Cardiac muscle cell (in vitro differentiated cells and primary cell): ENCODE results near the gene CCL18. TPM values are rescaled to one million over a fixed set of nuclear protein-coding genes. Genes with fewer than 3 reads are reported as not detected.
"Not testable (repeated sequence)": the region's sequence is repeated elsewhere in the genome, so short reads cannot be mapped to it uniquely, and the experiment has no call there.

ENCODE experiments used
- DNase-seq, 2 donors: peaks; one replicate each; pipeline versions ENCODE4 v3.0.0 to v3.0.0-alpha.2; 2010 to 2017; ENCODE audit warnings: low read depth in 1 of 2, low spot score in 1 of 2
- H3K27ac ChIP-seq: fragments of 200-600 bp; sonication (generic); 2 replicates; pipeline ENCODE4 v1.5.1; 2016
- H3K27me3 ChIP-seq: fragments of 200-600 bp; sonication (generic); 2 replicates; pipeline ENCODE4 v1.6.0; 2016; ENCODE audit warnings: control low read depth
- H3K36me3 ChIP-seq: fragments of 200-600 bp; sonication (generic); 2 replicates; pipeline ENCODE4 v1.5.1; 2016; ENCODE audit warnings: control low read depth
- H3K4me1 ChIP-seq: fragments of 200-600 bp; sonication (generic); 2 replicates; pipeline ENCODE4 v1.8.1; 2017; ENCODE audit warnings: low read depth, mild to moderate bottlenecking, mixed run types
- H3K4me3 ChIP-seq: fragments of 200-600 bp; sonication (generic); 2 replicates; pipeline ENCODE4 v1.5.1; 2016; ENCODE audit warnings: mild to moderate bottlenecking
- H3K9me3 ChIP-seq: fragments of 200-600 bp; sonication (generic); 2 replicates; pipeline ENCODE4 v1.5.1; 2017; ENCODE audit warnings: low read depth, mild to moderate bottlenecking, control low read depth
- CTCF ChIP-seq: IDR thresholded peaks from 2 replicates; pipeline ENCODE4 v1.5.1; 2012; ENCODE audit warnings: low read depth, mild to moderate bottlenecking, low read length
- polyA plus RNA-seq: library from polyadenylated mRNA; unstranded; fragments of >200 nt; fragmentation: Nextera tagmentation; extraction: Ambion mirVana; gene quantifications from 2 replicates; pipeline ENCODE4 v1.2.1, GENCODE V29; 2016
- total RNA-seq: library from RNA; depleted of rRNA; stranded (reverse); fragments of >200 nt; gene quantifications from 2 replicates; pipeline ENCODE4 v1.2.3, GENCODE V29; 2016

CCL18 gene
- total and polyA plus RNA-seq, 2 experiments from 2014 or later, result not detected

DNA sequence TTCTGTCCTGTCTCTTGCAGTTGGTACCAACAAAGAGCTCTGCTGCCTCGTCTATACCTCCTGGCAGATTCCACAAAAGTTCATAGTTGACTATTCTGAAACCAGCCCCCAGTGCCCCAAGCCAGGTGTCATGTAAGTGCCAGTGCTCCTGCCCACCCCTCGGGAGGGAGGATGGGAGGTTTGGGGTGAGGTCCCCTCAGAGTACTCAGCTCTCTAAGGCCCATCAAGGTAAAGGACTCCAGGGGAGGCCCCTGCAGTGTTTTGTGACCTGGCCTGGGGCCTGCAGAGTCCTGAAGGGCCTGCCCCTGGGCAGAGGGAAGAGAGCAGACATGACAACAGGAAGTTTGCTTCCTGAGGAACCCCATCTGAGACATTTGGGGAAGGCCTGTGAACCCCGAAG lies 6.4 kb downstream of the CCL18 start:
- H3K27ac ChIP-seq, result no peak overlapping the region
- H3K4me1 ChIP-seq, result no peaks in the 10 kb centered on the region
- TF ChIP-seq CTCF, result no peak
- no peaks in the 10 kb centered on the region for H3K27me3 ChIP-seq
- H3K4me3 ChIP-seq, result no peak overlapping the region
- no peaks in the 10 kb centered on the region for H3K9me3 ChIP-seq
- no peaks in the 10 kb centered on the region for H3K36me3 ChIP-seq
- no peak for DNase-seq

GRCh38 chr17:36071751-36072150 lies 7.7 kb downstream of the CCL18 start:
- H3K9me3 ChIP-seq, result no peaks in the 10 kb centered on the region
- H3K36me3 ChIP-seq, result no peaks in the 10 kb centered on the region
- H3K27ac ChIP-seq, result no peak overlapping the region
- no peak for TF ChIP-seq CTCF
- H3K4me1 ChIP-seq, result no peaks in the 10 kb centered on the region
- no peak for DNase-seq
- no peak overlapping the region for H3K4me3 ChIP-seq
- H3K27me3 ChIP-seq, result no peaks in the 10 kb centered on the region

DNA sequence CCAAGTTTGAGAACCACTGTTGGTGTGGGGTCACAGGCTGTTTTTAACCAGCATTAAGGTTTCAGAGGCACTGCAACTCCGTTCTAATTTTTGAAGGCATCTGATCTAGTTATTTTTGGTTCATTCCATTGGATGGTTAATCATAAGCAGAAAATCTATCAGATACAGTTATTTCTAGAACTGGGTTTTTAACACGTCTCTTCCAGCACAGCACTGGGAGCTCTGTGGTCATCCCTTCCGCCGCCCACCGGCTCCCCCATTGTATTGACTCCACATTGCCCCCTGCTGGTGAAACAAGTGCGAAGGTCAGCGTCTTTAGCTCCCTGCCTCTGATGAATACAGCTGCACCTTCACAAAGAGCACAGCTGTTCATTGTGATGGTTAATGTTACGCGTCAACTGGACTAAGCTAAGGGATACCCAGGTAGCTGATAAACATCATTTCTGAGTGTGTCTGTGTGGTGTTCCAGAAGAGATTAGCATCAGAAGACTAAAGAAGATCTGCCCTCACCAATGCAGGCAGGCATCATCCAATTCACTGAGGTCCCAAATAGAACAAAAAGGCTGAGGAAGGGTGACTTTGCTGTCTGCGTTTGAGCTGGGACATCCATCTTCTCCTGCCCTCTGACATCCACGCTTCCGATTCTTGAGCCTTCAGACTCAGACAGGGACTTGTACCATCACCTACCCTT lies 8.5 kb downstream of the CCL18 start:
- no peak overlapping the region for H3K4me3 ChIP-seq
- no peaks in the 10 kb centered on the region for H3K4me1 ChIP-seq
- peak; percentile 60 to 63 for DNase-seq
- H3K27me3 ChIP-seq, result no peaks in the 10 kb centered on the region
- no peaks in the 10 kb centered on the region for H3K9me3 ChIP-seq
- H3K27ac ChIP-seq, result no peak overlapping the region
- no peaks in the 10 kb centered on the region for H3K36me3 ChIP-seq
- TF ChIP-seq CTCF, result peak; percentile 77

DNA sequence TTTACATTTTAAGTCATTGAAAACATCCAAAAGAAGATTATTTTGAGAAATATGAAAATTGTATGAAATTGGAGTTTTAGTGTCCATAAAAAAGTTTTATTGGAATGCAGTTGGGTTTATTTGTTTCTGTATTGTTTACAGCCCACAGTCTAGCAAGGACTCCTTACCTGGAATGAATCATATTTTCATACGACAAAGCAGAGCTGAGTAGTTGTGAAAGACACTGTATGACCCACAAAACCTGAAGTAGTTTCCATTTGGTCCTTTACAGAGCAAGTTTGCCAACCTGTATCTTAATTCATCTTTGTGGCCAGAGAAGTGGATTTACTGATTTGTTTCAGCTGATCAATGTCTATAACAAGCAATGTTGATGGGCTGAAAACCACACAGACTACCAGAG lies 10.3 kb downstream of the CCL18 start:
- Histone ChIP-seq H3K9me3 (no peaks in the 10 kb centered on the region), H3K4me1 (no peaks in the 10 kb centered on the region), H3K27me3 (no peaks in the 10 kb centered on the region), H3K4me3 (no peak overlapping the region), H3K36me3 (no peaks in the 10 kb centered on the region), H3K27ac (no peak overlapping the region)
- no peak for TF ChIP-seq CTCF
- DNase-seq, result no peak

DNA sequence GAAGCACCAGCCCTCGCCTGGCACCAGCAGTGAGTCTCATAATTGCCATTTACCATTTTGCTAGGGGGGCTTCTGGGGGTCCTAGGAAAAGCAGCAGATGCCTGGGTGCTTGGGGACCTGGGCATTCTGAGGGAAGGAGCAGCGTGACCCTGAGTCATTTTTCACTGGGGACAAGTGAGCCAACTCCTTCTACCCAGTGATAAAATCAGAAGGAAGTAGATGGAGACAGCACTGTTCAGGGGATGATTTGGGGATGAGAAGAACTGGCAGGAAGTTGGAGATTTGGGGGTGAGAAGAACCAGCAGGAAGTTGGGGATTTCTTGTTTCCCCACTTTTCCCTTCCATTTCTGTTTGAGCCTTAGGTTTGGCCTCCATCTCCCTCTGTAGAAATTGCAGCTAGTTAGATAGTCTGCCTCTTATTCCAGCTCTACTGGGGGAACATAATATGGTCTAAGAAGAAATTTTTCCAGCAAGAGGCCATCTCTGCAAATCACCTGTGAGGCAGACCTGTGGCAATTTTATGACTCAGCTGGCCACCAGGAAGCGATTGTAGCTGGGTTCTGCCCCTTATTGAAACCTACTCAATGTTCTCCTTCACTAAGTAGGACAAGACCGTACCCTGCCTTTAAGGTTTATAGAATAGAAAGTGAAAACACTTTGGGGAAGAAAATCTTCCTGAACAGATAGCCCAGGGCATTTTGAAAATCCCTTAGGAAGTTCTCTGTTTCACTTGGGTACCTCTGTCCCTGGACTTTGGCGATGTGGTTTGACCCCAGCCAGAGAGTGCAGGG lies 17.8 kb downstream of the CCL18 start:
- H3K4me1 ChIP-seq, H3K27ac ChIP-seq, H3K36me3 ChIP-seq, H3K27me3 ChIP-seq, DNase-seq, H3K4me3 ChIP-seq, H3K9me3 ChIP-seq: not testable (repeated sequence)

DNA sequence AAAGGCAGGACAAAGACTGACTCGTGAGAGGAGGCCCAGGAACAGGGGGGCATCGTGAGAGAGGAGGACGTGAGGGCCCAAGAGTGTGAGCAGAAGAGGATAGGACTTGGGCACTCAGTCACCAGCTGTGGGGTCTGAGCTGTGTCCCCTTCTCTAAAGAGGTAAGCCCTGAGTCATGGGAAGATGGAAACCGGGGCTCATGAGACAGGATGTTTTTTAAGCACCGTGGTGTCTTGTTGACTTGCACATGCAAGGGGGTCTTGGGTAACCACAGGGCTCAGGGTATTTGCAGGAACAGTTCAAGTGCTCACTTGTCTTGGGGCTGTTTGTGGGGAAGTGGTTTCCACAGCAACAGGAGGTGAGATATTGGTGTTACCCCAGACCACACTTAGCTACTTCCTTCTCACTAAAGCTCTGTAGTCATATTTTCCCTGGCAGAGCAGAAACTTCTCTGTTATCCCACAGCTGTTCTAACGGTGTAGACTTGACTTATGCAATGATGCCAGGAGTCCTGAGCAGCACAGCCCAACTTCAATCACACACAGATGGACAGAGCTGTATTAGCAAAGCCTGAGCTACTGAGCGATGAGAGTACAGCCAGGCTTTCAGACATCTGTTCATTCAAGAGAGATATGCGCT lies 18.5 kb downstream of the CCL18 start:
- not testable (repeated sequence) for H3K27me3 ChIP-seq, H3K4me3 ChIP-seq, H3K27ac ChIP-seq, H3K9me3 ChIP-seq, H3K4me1 ChIP-seq, H3K36me3 ChIP-seq
- DNase-seq, result peak in 1 of 2 donors; percentile 9

- H3K9me3 ChIP-seq, H3K4me3 ChIP-seq, H3K27me3 ChIP-seq, H3K4me1 ChIP-seq, H3K36me3 ChIP-seq, H3K27ac ChIP-seq, DNase-seq: not testable (repeated sequence)
Measured at GRCh38 chr17:36083691-36084090, 19.6 kb downstream of the CCL18 start.
